RWPE1 (cell line): ENCODE data around the gene FUBP1.
A peak's percentile ranks its signal among the peaks of the same experiment; 100 is the strongest.

Experiments
- CTCF ChIA-PET: fragments of 350-600 bp; sonication (Branson Sonifier 250); formaldehyde crosslinking; extraction: SDS; loops from one replicate; lab custom pipeline; 2021; lab: Yijun Ruan, JAX
- POLR2A ChIA-PET: fragments of 400-600 bp; formaldehyde crosslinking; extraction: SDS; loops from one replicate; lab custom pipeline; 2020; ENCODE audit warnings: antibody characterized with exemption; ENCODE audit not compliant: low non-redundant PET; lab: Yijun Ruan, JAX
- DNase-seq: peaks from one replicate; pipeline ENCODE4 v3.0.0; 2012; ENCODE audit warnings: low spot score
- H3K27ac ChIP-seq: fragments of 450-650 bp; 2 replicates; pipeline ENCODE4 v1.5.1; 2017
- TF ChIP-seq, protein P1 (sequence below): fragments of 450-650 bp; conservative IDR thresholded peaks from 2 replicates; pipeline ENCODE4 v1.5.1; 2017; ENCODE audit warnings: low read depth, mild to moderate bottlenecking

The FUBP1 gene

DNA sequence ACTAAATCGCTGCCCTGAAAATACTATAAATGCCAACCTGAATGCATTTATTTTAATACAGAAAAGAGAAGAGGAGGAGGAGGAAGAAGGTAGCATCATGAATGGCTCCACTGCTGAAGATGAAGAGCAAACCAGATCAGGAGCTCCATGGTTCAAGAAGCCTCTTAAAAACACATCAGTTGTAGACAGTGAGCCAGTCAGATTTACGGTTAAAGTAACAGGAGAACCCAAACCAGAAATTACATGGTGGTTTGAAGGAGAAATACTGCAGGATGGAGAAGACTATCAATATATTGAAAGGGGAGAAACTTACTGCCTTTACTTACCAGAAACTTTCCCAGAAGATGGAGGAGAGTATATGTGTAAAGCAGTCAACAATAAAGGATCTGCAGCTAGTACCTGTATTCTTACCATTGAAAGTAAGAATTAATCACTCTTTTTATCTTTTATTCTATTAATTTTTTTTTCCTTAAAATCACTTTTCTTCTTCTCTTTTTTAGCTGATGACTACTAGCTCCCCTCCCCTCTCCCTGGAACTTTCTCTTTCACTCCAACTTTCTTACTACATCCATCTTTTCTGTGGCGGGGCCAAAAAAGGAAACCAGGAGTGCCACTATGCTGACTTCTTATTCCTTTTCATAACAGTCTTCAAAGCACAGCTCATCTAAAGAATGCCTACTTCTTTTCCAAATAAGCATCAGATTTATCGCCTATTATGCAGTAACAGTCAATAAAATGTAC is 36.3 kb downstream of the FUBP1 start:
- no peak for DNase-seq
- CTCF ChIA-PET: interaction anchor here (0.6 kb wide), 1 partner anchor 263 kb away, joined by 3 read pairs; no protein-coding TSS in a partner anchor
- no peak overlapping the region for H3K27ac ChIP-seq
- POLR2A ChIA-PET: no interaction called here
- TF ChIP-seq, protein P1, sequence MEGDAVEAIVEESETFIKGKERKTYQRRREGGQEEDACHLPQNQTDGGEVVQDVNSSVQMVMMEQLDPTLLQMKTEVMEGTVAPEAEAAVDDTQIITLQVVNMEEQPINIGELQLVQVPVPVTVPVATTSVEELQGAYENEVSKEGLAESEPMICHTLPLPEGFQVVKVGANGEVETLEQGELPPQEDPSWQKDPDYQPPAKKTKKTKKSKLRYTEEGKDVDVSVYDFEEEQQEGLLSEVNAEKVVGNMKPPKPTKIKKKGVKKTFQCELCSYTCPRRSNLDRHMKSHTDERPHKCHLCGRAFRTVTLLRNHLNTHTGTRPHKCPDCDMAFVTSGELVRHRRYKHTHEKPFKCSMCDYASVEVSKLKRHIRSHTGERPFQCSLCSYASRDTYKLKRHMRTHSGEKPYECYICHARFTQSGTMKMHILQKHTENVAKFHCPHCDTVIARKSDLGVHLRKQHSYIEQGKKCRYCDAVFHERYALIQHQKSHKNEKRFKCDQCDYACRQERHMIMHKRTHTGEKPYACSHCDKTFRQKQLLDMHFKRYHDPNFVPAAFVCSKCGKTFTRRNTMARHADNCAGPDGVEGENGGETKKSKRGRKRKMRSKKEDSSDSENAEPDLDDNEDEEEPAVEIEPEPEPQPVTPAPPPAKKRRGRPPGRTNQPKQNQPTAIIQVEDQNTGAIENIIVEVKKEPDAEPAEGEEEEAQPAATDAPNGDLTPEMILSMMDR: no peak

DNA sequence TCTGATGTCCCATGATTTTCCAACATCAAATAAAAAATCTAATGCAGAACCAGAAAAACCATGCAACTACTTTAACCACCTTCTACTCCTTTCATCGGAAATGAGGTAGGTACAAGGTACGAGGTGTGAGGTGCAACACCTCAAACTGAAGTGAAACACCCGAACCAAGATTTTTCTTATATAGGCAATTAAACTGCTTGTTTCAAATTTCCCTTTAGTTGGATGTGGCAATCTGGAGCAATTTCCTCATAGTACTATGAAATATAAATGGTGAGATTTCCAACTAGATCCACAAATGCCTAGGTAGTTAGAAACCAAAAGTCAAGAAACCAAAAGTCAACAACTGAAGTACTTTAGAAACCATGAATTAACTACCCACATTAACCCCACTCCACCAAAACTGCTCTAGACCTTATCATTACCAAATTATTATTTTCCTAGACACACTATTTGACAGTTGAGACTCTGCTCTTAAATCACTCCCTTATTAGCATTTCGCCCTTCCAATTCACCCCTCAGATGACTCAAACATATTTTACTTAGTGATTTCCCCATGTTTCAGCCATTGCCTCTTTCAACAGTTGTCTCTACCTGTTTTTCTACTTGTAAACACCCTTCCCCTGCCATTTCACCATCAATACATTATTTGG is 37.8 kb downstream of the FUBP1 start:
- peak; percentile 4 for DNase-seq
- TF ChIP-seq, protein P1: no peak
- CTCF ChIA-PET: no interaction called here

DNA sequence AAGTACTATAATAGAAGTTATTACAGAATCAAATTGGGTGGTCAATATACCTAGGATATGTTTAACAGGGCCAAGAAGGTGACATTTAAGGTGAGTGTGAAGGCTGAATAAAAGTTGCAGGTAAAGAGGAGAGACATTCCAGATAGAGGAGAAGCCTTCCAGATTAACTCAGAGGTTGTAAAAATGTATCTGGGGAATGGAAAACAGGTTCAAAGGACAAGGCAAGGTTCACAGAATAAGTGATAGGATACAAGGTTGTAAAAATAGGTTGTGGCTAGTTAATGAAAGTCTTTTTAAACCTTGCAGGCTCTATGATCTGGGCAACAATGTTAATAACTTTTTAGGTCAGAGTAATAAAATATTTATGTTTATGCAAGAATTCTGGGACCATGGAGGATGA is 40.2 kb downstream of the FUBP1 start:
- no peak overlapping the region for H3K27ac ChIP-seq
- POLR2A ChIA-PET: no interaction called here
- DNase-seq: no peak

More for the DNA sequence above, 37.8 kb downstream of the FUBP1 start:
- POLR2A ChIA-PET: interaction anchor here (0.6 kb wide), 1 partner anchor 173 kb away, joined by 6 read pairs; no protein-coding TSS in a partner anchor
- no peak overlapping the region for H3K27ac ChIP-seq

DNA sequence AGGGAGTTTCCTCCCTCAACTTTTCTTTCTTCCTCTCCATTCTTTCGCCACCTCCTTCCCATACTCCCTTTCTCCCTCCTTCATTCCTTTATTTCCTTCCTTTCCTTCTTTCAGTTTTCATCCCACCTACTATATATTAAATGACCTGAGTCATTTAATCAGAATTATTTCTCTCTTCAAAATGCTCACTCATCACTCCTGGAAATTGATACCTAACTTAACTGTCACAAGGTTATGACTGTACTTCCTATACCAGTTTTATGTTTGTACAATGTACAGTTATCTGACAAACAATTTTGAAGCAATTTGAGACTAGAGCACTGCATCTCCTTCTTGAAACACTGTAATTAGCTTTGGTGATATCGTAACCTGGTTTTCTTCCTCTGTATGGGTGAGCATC is 49.1 kb downstream of the FUBP1 start:
- POLR2A ChIA-PET: no interaction called here
- TF ChIP-seq, protein P1: no peak

More for the DNA sequence above, 40.2 kb downstream of the FUBP1 start:
- TF ChIP-seq, protein P1: no peak
- CTCF ChIA-PET: interaction anchor here (0.7 kb wide), 1 partner anchor 39 kb away, joined by 3 read pairs; no protein-coding TSS in a partner anchor

DNA sequence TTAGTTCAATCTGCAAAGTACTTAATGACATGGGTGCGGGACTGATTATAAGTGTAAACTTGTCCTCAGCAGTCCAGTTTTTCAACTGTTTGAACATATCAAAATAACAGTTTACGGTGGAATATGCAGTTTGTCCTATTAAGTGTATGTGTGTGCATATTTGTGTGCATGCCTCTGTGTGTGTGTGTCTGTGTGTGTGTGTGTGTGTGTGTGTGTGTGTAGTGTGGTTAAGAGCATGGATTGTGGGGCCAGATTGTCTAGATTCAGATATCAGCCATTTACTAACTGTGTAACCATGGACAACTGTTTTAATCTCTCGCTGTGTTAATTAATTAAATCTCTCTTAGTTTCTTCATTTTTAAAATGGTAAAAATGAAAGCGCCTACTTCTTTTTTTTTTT is 51.5 kb downstream of the FUBP1 start:
- no peak overlapping the region for H3K27ac ChIP-seq
- TF ChIP-seq, protein P1: no peak
- DNase-seq: no peak
- ChIA-PET POLR2A (no interaction called here), CTCF (no interaction called here)

More for the DNA sequence above, 49.1 kb downstream of the FUBP1 start:
- H3K27ac ChIP-seq: no peak overlapping the region
- CTCF ChIA-PET: no interaction called here
- DNase-seq: no peak

DNA sequence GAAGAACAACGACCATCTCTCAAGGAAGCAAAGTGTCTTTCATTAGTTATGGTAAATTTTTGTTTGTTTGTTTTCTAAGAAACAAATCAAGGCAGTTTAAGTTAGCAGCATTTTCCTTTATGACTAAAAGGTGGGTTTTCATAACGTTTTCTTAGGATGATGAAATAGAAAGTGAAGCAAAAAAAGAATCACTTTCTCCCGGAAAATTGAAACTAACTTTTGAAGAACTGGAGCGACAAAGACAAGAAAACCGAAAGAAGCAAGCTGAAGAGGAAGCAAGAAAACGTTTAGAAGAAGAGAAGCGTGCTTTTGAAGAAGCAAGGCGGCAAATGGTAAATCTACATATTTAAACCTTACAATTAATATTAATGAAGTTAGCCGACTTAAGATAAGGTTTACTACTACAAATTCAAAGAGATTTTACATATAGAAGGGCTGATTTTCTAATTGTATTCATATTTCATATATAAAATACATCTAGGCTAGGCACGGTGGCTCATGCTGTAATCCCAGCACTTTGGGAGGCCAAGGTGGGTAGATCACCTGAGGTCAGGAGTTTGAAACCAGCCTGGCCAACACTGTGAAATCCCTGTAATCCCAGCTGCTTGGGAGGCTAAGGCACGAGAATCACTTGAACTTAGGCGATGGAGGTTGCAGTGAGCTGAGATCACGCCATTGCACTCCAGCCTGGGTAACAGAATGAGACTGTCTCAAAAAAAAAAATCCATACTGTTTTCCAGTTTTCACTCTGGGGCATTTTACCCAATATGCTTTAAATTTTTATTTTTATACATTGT is 52.1 kb downstream of the FUBP1 start:
- ChIA-PET CTCF (no interaction called here), POLR2A (no interaction called here)
- DNase-seq: no peak
- TF ChIP-seq, protein P1: no peak
- no peak overlapping the region for H3K27ac ChIP-seq
